ENCODE data around the gene DPEP3. TPM values are rescaled to one million over a fixed set of nuclear protein-coding genes. Genes with fewer than 3 reads are reported as not detected.

DPEP3 gene
- total and polyA plus RNA-seq, 7 donors, result 0.10 to 0.45 (median 0.17) TPM; not detected in 2

DNA sequence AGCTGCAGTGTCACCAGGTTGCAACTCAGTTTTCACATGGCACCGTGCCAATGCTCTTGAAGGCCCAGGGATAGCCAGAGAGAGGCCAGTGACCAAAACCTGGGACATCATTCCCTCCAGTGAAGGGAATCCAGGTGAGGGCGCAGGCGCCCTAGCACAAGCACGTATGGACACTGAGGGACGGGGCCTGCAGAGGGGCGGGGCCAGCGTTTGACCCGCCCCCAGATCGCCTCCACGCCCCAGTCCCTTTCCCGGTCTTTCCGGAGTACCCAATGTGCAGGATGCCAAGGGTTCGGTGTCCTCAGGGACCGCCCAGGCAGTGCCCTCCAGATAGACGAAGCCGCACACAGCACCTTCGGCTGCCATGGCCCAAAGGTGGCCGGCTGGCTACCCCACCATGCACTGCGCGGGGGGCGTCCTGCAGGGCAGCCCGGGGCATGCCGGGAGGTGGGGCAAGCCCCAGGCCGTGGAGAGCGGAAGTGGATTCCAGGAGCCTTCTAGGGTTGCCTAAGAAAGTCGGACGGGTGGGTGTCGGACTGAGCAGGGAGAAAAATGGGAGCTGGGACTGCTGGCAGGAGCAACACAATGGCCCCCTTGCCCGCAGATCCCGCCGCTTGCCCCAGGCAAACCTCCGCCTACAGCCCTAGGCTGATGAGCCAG is 16.5 kb downstream of the DPEP3 start:
- Histone ChIP-seq H3K27me3 (ENCODE audit: insufficient read depth in 3 of 3, low read length in 2 of 3) (no peaks in the 10 kb centered on the region), H3K9me3 (no peaks in the 10 kb centered on the region), H3K27ac (peak overlapping the region; percentile 91), H3K4me3 (peak overlapping the region; percentile 88), H3K36me3 (ENCODE audit: insufficient read depth in 1 of 2, low read depth in 1 of 2) (peaks cover 0 to 48% of the 10 kb centered on the region in 2 donors), H3K4me1 (peaks cover 85% of the 10 kb centered on the region)
- intact Hi-C loops (cut with DNase I), result no loop called here
- 40 to 64% (median 47%) methylated on average over 32 of the region's 32 CpGs for WGBS, 3 donors
- DNase-seq, result peak in 1 of 2 donors; percentile 72
- peak in 3 of 4 donors; percentile 12 to 28 (median 14) for ATAC-seq
- TF ChIP-seq, protein P1, sequence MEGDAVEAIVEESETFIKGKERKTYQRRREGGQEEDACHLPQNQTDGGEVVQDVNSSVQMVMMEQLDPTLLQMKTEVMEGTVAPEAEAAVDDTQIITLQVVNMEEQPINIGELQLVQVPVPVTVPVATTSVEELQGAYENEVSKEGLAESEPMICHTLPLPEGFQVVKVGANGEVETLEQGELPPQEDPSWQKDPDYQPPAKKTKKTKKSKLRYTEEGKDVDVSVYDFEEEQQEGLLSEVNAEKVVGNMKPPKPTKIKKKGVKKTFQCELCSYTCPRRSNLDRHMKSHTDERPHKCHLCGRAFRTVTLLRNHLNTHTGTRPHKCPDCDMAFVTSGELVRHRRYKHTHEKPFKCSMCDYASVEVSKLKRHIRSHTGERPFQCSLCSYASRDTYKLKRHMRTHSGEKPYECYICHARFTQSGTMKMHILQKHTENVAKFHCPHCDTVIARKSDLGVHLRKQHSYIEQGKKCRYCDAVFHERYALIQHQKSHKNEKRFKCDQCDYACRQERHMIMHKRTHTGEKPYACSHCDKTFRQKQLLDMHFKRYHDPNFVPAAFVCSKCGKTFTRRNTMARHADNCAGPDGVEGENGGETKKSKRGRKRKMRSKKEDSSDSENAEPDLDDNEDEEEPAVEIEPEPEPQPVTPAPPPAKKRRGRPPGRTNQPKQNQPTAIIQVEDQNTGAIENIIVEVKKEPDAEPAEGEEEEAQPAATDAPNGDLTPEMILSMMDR (IDR thresholded peaks at IDR 0.05), result no peak

DNA sequence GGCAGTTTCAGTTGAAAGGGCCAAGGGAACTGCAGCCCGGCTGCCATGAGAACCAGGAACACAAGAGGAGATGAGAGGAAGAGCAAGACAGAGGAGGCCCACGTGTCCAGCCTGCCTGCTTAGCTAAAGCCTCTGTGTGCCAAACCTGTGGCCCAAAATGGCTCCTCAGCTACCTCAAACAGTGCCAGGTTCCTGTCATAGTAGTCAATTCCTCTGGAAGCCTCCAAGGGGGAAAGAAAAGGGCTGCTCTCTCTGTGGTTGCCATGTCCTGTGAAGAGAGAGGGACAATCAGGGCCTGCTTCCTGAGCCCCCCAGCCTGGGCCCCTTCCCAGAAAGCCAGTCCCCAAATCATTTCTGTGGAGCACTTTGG is 17.0 kb downstream of the DPEP3 start:
- TF ChIP-seq, protein P1 (IDR thresholded peaks at IDR 0.05), result no peak
- ATAC-seq, result peak in 2 of 4 donors; percentile 24 to 25
- DNase-seq, result no peak
- H3K4me3 ChIP-seq, result no peak overlapping the region
- peak overlapping the region; percentile 91 for H3K27ac ChIP-seq
- 5 to 28% (median 18%) methylated on average over 2 of the region's 2 CpGs for WGBS, 3 donors
- intact Hi-C loops (cut with DNase I), result no loop called here
- no peaks in the 10 kb centered on the region for H3K9me3 ChIP-seq
- peaks cover 89% of the 10 kb centered on the region for H3K4me1 ChIP-seq
- H3K27me3 ChIP-seq (ENCODE audit: insufficient read depth in 3 of 3, low read length in 2 of 3), result no peaks in the 10 kb centered on the region
- H3K36me3 ChIP-seq (ENCODE audit: insufficient read depth in 1 of 2, low read depth in 1 of 2), result peaks cover 0 to 53% of the 10 kb centered on the region in 2 donors

DNA sequence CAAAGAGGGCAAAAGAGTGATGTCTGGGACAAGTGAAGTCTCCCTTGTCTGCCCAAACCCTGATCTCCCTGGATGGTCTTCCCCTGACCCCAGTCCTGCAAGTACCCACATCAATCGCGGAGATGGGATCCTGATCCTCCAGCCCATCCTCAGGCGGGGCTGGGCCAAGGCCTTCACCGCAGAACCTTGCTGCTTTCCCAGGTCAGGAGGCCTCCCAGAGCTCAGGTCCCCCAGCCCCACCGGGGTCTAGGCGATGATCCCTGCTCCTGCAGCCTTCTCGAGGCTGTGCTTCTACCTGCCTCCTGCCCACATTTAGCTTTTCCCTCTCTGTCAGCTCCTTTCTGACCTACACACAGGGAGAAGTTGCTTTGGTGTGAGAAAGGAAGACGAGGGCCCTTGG is 18.2 kb downstream of the DPEP3 start:
- H3K27ac ChIP-seq, result peak overlapping the region; percentile 78
- H3K9me3 ChIP-seq, result no peaks in the 10 kb centered on the region
- DNase-seq (no peak), ATAC-seq (no peak)
- H3K4me3 ChIP-seq, result no peak overlapping the region
- TF ChIP-seq, protein P1 (IDR thresholded peaks at IDR 0.05), result no peak
- H3K27me3 ChIP-seq (ENCODE audit: insufficient read depth in 3 of 3, low read length in 2 of 3), result no peaks in the 10 kb centered on the region
- H3K4me1 ChIP-seq, result peaks cover 85% of the 10 kb centered on the region
- peaks cover 0 to 65% of the 10 kb centered on the region in 2 donors for H3K36me3 ChIP-seq (ENCODE audit: insufficient read depth in 1 of 2, low read depth in 1 of 2)
- 94 to 96% (median 95%) methylated on average over 8 of the region's 8 CpGs for WGBS, 3 donors
- intact Hi-C loops (cut with DNase I), result no loop called here

DNA sequence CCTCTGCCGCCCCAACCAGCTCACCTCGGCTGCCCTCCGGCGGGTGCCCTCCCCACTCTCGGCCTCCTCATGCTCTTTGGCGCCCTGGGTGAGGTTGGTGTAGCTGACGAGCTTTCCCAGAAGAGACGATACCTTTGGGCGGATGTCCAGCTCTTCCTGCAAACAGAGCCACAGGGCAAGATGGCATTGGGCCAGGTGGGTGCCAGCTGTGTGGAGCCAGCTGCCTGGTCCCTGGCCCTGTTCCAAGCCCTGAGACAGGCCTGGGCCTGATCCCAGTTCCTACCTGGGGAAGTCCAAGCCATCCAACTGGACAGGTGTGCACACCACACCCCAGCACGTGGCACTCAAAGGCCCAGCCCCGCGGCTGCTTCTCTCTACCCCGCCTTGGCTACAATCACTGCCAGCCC is 18.7 kb downstream of the DPEP3 start:
- H3K27ac ChIP-seq, result peak overlapping the region; percentile 78
- TF ChIP-seq, protein P1 (IDR thresholded peaks at IDR 0.05), result no peak
- no peaks in the 10 kb centered on the region for H3K27me3 ChIP-seq (ENCODE audit: insufficient read depth in 3 of 3, low read length in 2 of 3)
- 40 to 65% (median 54%) methylated on average over 13 of the region's 13 CpGs for WGBS, 3 donors
- no peak overlapping the region for H3K4me3 ChIP-seq
- peak in 1 of 2 donors; percentile 44 for DNase-seq
- H3K4me1 ChIP-seq, result peaks cover 79% of the 10 kb centered on the region
- intact Hi-C loops (cut with DNase I), result no loop called here
- H3K36me3 ChIP-seq (ENCODE audit: insufficient read depth in 1 of 2, low read depth in 1 of 2), result peaks cover 0 to 70% of the 10 kb centered on the region in 2 donors
- ATAC-seq, result peak in 2 of 4 donors; percentile 8 to 19
- no peaks in the 10 kb centered on the region for H3K9me3 ChIP-seq
